ENCODE data around the gene MFSD2A.

The MFSD2A gene

DNA sequence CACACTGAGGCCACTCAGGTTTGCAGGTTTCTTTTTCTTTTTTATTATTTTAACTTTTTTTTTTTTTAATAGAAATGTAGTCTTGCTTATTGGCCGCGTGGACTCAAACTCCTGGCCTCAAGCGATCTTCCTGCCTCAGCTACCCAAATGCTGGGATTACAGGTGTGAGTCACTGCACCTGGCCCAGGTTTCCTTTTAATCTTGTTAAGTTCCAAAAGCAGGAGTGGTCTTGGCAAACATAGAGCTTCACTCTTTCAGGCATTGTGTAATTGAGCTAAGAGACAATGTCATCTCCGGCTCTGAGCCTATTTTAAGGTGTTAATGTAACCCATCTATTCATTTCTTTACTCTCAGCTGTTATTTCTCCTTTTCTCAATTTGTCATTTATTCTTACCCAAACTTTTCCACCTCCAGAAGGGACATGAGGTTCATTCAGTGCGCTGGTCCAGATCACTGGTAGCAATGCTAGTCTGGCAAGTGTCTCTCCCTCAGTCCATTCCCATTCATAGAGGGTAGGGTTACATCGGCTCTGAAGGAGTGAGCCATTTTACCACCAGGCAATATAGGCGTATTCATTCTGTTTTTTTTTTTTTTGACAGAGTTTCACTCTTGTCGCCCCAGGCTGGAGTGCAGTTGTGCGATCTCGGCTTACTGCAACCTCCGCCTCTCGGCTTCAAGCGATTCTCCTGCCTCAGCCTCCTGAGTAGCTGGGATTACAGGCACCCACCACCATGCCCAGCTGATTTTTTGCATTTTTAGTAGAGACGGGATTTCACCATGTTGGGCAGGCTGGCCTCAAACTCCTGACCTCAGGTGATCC, 11.3 kb upstream of the MFSD2A start:
- TF ChIP-seq, protein P1, sequence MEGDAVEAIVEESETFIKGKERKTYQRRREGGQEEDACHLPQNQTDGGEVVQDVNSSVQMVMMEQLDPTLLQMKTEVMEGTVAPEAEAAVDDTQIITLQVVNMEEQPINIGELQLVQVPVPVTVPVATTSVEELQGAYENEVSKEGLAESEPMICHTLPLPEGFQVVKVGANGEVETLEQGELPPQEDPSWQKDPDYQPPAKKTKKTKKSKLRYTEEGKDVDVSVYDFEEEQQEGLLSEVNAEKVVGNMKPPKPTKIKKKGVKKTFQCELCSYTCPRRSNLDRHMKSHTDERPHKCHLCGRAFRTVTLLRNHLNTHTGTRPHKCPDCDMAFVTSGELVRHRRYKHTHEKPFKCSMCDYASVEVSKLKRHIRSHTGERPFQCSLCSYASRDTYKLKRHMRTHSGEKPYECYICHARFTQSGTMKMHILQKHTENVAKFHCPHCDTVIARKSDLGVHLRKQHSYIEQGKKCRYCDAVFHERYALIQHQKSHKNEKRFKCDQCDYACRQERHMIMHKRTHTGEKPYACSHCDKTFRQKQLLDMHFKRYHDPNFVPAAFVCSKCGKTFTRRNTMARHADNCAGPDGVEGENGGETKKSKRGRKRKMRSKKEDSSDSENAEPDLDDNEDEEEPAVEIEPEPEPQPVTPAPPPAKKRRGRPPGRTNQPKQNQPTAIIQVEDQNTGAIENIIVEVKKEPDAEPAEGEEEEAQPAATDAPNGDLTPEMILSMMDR (IDR thresholded peaks at IDR 0.05; ENCODE audit: low read length, missing control alignments), result no peak
- no peak overlapping the region for H3K4me3 ChIP-seq (replicated peaks; ENCODE audit: low read depth, low read length)
- DNase-seq (ENCODE audit: low read depth), result no peak

DNA sequence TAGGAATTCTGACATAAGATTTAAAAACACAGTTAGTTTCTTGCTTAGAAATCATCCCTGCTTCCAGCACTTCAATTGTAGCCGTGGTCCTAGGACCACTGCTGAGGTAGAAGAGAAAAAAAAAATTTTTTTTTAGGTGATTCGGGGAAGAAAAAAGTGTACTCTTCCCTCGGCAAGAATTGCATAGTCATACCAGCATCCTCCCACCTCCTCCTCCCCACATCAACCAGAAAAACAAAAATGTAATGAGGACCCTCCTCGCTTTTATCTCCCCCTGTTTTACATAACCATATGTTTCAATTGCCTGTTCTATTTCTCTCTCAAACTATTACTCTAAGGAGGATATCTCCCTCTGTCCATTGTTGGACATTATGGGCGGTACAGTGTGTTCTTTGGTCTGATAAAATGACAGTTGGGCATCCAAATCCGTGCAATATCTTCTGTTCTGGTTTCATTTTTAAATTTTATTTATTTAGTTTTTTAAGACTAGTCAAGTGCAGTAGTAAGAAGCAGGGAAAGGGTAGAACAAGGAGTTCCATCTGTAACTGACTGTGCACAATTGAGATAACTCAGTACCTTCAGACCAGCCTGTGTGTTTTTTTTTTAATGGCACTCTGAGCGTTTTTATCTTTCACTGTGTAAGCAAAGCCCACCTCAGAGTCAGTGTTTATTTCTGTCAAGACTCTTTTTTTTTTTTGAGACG, 10.4 kb upstream of the MFSD2A start:
- TF ChIP-seq, protein P1 (IDR thresholded peaks at IDR 0.05; ENCODE audit: low read length, missing control alignments), result no peak
- DNase-seq (ENCODE audit: low read depth), result no peak
- no peak overlapping the region for H3K4me3 ChIP-seq (replicated peaks; ENCODE audit: low read depth, low read length)

DNA sequence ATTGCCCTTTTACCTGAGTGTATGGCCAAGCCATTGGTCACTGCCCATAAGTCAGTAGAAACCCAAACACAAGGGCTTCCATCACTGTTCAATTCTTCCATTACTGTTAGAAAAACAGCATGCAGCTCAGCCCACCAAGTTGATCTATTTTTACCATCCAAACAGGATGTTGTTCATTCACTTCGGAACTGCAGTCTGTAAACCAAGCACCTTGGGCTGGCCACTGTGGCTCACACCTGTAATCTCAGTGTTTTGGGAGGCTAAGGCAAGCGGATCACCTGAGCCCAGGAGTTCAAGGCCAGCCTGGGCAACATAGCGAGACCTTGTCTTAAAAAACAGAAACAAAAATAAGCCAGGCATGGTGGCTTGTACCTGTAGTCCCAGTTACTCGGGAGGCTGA, 8.7 kb upstream of the MFSD2A start:
- no peak for DNase-seq (ENCODE audit: low read depth)
- H3K4me3 ChIP-seq (replicated peaks; ENCODE audit: low read depth, low read length), result no peak overlapping the region
- TF ChIP-seq, protein P1 (IDR thresholded peaks at IDR 0.05; ENCODE audit: low read length, missing control alignments), result no peak

DNA sequence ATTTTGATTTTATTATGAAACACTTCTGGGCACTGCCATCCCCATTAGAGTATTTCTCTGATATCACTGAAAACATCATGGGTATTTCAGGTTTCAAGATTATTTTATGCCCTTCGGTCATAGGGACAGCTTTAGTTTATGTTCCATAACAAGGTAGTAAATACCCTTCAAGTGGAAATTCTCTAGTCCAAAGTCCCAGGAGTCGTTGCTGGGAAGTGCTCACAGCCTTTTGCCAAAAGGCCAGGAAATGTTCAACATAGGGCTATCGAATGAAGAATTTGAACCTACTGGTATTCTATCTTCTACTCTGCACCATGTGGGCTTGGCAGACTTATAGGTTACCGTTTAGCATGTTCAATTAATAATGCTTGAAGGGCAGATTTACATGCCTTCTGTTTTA, 7.7 kb upstream of the MFSD2A start:
- TF ChIP-seq, protein P1 (IDR thresholded peaks at IDR 0.05; ENCODE audit: low read length, missing control alignments), result no peak
- H3K4me3 ChIP-seq (replicated peaks; ENCODE audit: low read depth, low read length), result no peak overlapping the region

DNA sequence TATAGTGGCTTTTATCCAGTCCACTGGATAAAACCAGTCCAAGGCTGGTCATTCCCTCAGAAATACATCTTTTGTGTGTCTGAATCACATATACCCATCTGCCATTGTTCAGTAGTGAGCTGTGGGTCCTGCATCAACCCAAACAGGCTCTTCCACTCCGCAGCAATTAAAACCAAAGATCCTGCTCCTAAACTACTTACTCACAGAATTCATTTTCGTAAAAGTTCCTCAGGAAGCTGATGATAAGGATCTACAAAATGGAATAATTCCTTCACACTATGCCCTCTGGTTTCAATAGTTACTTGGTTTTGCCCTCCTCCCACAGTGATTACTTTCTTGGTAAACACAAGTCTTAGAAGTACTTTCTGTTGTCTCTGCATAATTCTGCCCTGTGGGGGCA, 5.1 kb upstream of the MFSD2A start:
- H3K4me3 ChIP-seq (replicated peaks; ENCODE audit: low read depth, low read length), result no peak overlapping the region
- TF ChIP-seq, protein P1 (IDR thresholded peaks at IDR 0.05; ENCODE audit: low read length, missing control alignments), result no peak
- DNase-seq (ENCODE audit: low read depth), result no peak

More for the DNA sequence above, 7.7 kb upstream of the MFSD2A start:
- no peak for DNase-seq (ENCODE audit: low read depth)

DNA sequence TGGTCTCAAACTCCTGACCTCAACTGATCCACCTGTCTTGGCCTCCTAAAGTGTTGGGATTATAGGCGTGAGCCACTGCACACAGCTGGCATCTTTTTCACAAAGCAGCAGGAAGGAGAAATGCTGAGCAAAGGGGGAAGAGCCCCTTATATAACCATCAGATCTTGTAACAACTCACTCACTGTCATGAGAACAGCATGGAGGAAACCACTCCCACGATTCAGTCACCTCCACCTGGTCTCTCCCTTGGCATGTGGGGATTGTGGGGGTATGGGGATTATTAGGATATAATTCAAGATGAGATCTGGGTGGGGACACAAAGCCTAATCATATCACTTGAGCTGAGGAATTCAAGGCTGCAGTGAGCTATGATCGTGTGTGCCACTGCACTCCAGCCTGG, 3.0 kb upstream of the MFSD2A start:
- no peak for DNase-seq (ENCODE audit: low read depth)
- H3K4me3 ChIP-seq (replicated peaks; ENCODE audit: low read depth, low read length), result no peak overlapping the region
- TF ChIP-seq, protein P1 (IDR thresholded peaks at IDR 0.05; ENCODE audit: low read length, missing control alignments), result no peak

All from fibroblast of pulmonary artery (primary cell).